Ovary (tissue), 3 donors: ENCODE measurements around the gene MEAK7.

Source experiments
- POLR2A ChIP-seq: fragments of 450-650 bp; IDR thresholded peaks from one replicate; pipeline ENCODE4 v1.6.1; 2017; ENCODE audit warnings: antibody characterized with exemption, mild to moderate bottlenecking, moderate library complexity
- TF ChIP-seq, protein P1 (sequence below), 3 donors: fragments of 450-650 bp in 2 of 3; fragments of 200-600 bp in 1 of 3; IDR thresholded peaks; one replicate each; pipeline versions ENCODE4 v1.5.1 to v1.8.0; 2016 to 2022; ENCODE audit warnings: antibody characterized with exemption in 3 of 3, mild to moderate bottlenecking in 1 of 3
- donor health status: DM: no; HTN: no; CAD: no.

DNA sequence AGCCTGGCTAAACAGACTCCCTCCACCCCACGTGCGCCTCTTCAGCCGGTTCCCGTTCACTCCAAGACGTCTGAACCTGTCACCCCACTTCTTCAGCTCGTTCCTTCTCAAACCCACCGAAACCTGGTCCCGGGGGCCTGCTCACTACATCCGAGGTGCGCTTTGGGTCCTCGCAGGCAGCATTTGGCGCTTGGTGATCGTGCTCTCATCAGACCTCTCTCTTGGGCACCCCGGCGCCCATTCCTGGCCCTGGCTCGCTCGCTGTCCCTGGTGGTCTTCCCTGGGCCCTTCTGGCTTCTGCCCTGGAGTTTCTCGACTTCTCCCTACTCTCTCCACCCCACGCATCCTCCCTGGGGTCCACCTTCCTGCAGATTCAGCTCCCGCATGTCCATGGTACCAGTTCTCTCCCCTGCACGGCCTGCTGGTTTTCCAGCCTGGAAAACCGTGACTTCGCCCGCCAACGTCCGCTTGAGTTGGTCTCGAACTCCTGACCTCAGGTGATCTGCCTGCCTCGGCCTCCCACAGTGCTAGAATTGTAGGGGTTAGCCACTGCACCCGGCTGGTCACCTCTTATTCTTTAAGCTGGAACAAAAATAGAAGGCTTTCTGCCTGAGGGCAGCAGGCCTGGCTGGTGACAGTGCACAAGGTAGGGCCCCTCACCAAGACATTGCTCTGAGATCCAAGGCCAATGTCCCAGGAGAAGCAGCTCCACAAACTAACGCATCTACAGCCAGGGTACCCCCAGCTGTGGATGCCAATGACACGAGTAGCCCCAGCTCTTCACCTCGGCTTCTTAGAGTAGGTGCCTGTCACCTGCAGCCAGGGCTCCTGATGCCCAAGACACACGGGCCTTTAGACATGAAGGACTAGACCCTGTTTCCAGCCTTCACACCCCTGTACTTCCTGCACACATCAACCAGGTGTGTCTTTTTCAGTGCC, 1.1 kb upstream of the MEAK7 start:
- TF ChIP-seq, protein P1, sequence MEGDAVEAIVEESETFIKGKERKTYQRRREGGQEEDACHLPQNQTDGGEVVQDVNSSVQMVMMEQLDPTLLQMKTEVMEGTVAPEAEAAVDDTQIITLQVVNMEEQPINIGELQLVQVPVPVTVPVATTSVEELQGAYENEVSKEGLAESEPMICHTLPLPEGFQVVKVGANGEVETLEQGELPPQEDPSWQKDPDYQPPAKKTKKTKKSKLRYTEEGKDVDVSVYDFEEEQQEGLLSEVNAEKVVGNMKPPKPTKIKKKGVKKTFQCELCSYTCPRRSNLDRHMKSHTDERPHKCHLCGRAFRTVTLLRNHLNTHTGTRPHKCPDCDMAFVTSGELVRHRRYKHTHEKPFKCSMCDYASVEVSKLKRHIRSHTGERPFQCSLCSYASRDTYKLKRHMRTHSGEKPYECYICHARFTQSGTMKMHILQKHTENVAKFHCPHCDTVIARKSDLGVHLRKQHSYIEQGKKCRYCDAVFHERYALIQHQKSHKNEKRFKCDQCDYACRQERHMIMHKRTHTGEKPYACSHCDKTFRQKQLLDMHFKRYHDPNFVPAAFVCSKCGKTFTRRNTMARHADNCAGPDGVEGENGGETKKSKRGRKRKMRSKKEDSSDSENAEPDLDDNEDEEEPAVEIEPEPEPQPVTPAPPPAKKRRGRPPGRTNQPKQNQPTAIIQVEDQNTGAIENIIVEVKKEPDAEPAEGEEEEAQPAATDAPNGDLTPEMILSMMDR (IDR thresholded peaks at IDR 0.05): no peak
- no peak for TF ChIP-seq POLR2A
